Hepatocyte (in vitro differentiated cells): Measurements from ENCODE around the gene TRIM56. TPM values are rescaled to one million over a fixed set of nuclear protein-coding genes. Genes with fewer than 3 reads are reported as not detected.
A peak's percentile ranks its signal among the peaks of the same experiment; 100 is the strongest.
"Not testable (repeated sequence)": the region's sequence is repeated elsewhere in the genome, so short reads cannot be mapped to it uniquely, and the experiment has no call there.

ENCODE experiments used
- DNase-seq: peaks from one replicate; pipeline ENCODE4 v3.0.0-alpha.2; 2016; ENCODE audit warnings: low spot score
- H2AFZ ChIP-seq: fragments of 200-600 bp; sonication (generic); 2 replicates; pipeline ENCODE4 v1.6.0; 2016; ENCODE audit warnings: antibody characterized with exemption, mild to moderate bottlenecking
- H3K27ac ChIP-seq: fragments of 200-600 bp; sonication (generic); 2 replicates; pipeline ENCODE4 v1.5.1; 2016; ENCODE audit warnings: mild to moderate bottlenecking
- H3K27me3 ChIP-seq: fragments of 200-600 bp; sonication (generic); 2 replicates; pipeline ENCODE4 v1.6.1; 2016
- H3K36me3 ChIP-seq: fragments of 200-600 bp; sonication (generic); replicated peaks from 2 replicates; pipeline ENCODE4 v1.5.1; 2016; ENCODE audit warnings: low read depth; ENCODE audit not compliant: insufficient read depth
- H3K4me1 ChIP-seq: fragments of 200-600 bp; sonication (generic); 2 replicates; pipeline ENCODE4 v1.5.1; 2016; ENCODE audit warnings: mild to moderate bottlenecking, moderate library complexity; ENCODE audit not compliant: insufficient read depth
- H3K4me2 ChIP-seq: fragments of 200-600 bp; sonication (generic); 2 replicates; pipeline ENCODE4 v1.6.0; 2016
- H3K4me3 ChIP-seq: fragments of 200-600 bp; sonication (generic); 2 replicates; pipeline ENCODE4 v1.5.1; 2016; ENCODE audit warnings: mild to moderate bottlenecking
- H3K79me2 ChIP-seq: fragments of 200-600 bp; sonication (generic); 2 replicates; pipeline ENCODE4 v1.6.0; 2017; ENCODE audit warnings: mild to moderate bottlenecking
- H3K9me2 ChIP-seq: fragments of 200-600 bp; sonication (generic); replicated peaks from 2 replicates; pipeline ENCODE4 v1.6.0; 2017; ENCODE audit warnings: mild to moderate bottlenecking; ENCODE audit not compliant: insufficient read depth
- H3K9me3 ChIP-seq: fragments of 200-600 bp; sonication (generic); 2 replicates; pipeline ENCODE4 v1.5.1; 2016; ENCODE audit warnings: low read depth, mild to moderate bottlenecking
- H4K20me1 ChIP-seq: fragments of 200-600 bp; sonication (generic); 2 replicates; pipeline ENCODE4 v1.6.0; 2016; ENCODE audit warnings: mild to moderate bottlenecking; ENCODE audit not compliant: insufficient read depth, poor library complexity, severe bottlenecking
- EZH2 ChIP-seq: fragments of 200-600 bp; sonication (generic); IDR thresholded peaks from 2 replicates; pipeline ENCODE4 v1.6.1; 2016; ENCODE audit warnings: antibody characterized with exemption, mild to moderate bottlenecking, borderline replicate concordance
- EZH2phosphoT487 ChIP-seq: fragments of 200-600 bp; sonication (generic); IDR thresholded peaks from one replicate; pipeline ENCODE4 v1.6.1; 2018; ENCODE audit warnings: antibody characterized with exemption, mild to moderate bottlenecking, low read depth, moderate library complexity; ENCODE audit not compliant: unreplicated experiment, severe bottlenecking
- WGBS: methylation state at CpG from one replicate; pipeline ENCODE4 v1.1.6; 2016; ENCODE audit warnings: low lambda C conversion rate; ENCODE audit errors: missing lambda C conversion rate; 5-methylcytosine and 5-hydroxymethylcytosine counted together
- polyA plus RNA-seq: library from polyadenylated mRNA; unstranded; fragments of >200 nt; fragmentation: Nextera tagmentation; extraction: Ambion mirVana; gene quantifications from 2 replicates; pipeline ENCODE4 v1.2.1, GENCODE V29; 2016
- total RNA-seq: library from RNA; depleted of rRNA; stranded (reverse); fragments of >200 nt; gene quantifications from 2 replicates; pipeline ENCODE4 v1.2.3, GENCODE V29; 2014
- TF ChIP-seq, protein P1 (sequence below): fragments of 200-600 bp; sonication (generic); IDR thresholded peaks from 2 replicates; pipeline ENCODE4 v1.5.1; 2016; ENCODE audit warnings: antibody characterized with exemption, mild to moderate bottlenecking; ENCODE audit not compliant: poor library complexity

TRIM56 gene
- total and polyA plus RNA-seq, 2 experiments from 2014 or later, result 13.1 to 25.7 TPM

DNA sequence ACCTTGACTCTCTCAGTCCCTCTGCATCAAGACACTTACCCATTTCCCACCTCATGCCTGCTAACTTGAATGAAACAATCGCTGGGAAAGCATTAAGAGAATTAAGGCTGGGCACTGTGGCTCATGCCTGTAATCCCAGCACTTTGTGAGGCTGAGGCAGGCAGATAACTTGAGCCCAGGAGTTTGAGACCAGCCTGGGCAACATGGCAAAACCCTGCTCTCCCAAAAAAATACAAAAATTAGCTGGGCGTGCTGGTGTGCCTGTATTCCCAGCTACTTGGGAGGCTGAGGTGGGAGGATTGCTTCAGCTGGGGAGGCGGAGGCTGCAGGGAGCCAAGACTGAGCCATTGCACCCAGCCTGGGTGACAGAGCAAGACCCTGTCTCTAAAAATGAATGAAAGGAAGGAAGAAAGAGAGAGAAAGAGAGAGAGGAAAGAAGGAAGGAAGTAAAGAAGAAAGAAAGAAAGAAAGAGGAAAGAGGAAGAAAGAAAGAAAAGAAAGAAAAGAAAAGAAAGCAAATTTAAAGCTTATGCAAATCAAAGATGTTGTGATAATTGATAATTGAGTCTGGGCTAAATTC lies 42.3 kb downstream of the TRIM56 start:
- Histone ChIP-seq H3K27ac (peak overlapping the region; percentile 54), H3K9me3 (no peaks in the 10 kb centered on the region), H3K4me1 (peaks cover 26% of the 10 kb centered on the region), H3K9me2 (no peaks in the 10 kb centered on the region), H3K27me3 (no peaks in the 10 kb centered on the region), H3K4me2 (peak overlapping the region; percentile 73), H3K4me3 (no peak overlapping the region), H3K79me2 (no peaks in the 10 kb centered on the region), H2AFZ (no peak overlapping the region), H3K36me3 (no peaks in the 10 kb centered on the region), H4K20me1 (no peaks in the 10 kb centered on the region)
- TF ChIP-seq EZH2, result no peak
- TF ChIP-seq, protein P1, sequence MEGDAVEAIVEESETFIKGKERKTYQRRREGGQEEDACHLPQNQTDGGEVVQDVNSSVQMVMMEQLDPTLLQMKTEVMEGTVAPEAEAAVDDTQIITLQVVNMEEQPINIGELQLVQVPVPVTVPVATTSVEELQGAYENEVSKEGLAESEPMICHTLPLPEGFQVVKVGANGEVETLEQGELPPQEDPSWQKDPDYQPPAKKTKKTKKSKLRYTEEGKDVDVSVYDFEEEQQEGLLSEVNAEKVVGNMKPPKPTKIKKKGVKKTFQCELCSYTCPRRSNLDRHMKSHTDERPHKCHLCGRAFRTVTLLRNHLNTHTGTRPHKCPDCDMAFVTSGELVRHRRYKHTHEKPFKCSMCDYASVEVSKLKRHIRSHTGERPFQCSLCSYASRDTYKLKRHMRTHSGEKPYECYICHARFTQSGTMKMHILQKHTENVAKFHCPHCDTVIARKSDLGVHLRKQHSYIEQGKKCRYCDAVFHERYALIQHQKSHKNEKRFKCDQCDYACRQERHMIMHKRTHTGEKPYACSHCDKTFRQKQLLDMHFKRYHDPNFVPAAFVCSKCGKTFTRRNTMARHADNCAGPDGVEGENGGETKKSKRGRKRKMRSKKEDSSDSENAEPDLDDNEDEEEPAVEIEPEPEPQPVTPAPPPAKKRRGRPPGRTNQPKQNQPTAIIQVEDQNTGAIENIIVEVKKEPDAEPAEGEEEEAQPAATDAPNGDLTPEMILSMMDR, result no peak
- no peak for TF ChIP-seq EZH2phosphoT487
- no peak for DNase-seq
- 81% methylated on average over 3 of the region's 3 CpGs for WGBS

DNA sequence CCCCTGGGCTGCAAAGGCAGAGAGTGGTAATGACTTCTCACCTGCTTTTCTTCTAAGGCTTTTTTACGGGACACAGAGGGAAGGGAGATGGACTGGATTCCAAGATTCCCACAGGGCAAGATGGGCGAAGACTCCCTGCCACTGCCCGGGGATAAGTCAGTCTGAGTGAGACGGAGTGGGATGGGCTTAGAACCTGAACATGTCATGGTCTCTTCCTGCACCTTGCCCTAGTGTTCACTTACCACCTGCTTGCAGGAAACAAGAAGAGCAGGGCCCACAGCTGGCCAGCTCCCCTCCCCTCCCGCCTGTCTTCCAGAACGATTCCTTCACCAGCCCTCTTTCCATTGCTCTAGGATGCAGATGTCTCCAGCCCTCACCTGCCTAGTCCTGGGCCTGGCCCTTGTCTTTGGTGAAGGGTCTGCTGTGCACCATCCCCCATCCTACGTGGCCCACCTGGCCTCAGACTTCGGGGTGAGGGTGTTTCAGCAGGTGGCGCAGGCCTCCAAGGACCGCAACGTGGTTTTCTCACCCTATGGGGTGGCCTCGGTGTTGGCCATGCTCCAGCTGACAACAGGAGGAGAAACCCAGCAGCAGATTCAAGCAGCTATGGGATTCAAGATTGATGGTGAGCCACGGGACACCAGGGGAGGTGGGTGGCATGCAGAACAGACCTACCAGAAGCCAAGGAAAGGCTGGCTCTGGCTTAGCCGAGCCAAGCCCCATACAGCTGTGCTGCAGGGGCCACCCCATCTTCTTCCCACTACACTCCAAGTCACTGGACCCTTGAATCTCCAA lies 43.0 kb downstream of the TRIM56 start:
- 89% methylated on average over 14 of the region's 14 CpGs for WGBS
- H3K9me3 ChIP-seq, result no peaks in the 10 kb centered on the region
- DNase-seq, result no peak
- no peaks in the 10 kb centered on the region for H3K36me3 ChIP-seq
- no peaks in the 10 kb centered on the region for H3K79me2 ChIP-seq
- no peaks in the 10 kb centered on the region for H3K27me3 ChIP-seq
- no peak overlapping the region for H3K4me3 ChIP-seq
- H3K9me2 ChIP-seq, result no peaks in the 10 kb centered on the region
- TF ChIP-seq EZH2phosphoT487 (no peak), EZH2 (no peak)
- TF ChIP-seq, protein P1, result no peak
- peak overlapping the region; percentile 54 for H3K27ac ChIP-seq
- H3K4me1 ChIP-seq, result peaks cover 20% of the 10 kb centered on the region
- H2AFZ ChIP-seq, result no peak overlapping the region
- H4K20me1 ChIP-seq, result no peaks in the 10 kb centered on the region
- H3K4me2 ChIP-seq, result peak overlapping the region; percentile 73

GRCh38 chr7:101129603-101130117 lies 44.4 kb downstream of the TRIM56 start:
- WGBS, result 87% methylated on average over 3 of the region's 3 CpGs
- H3K4me2 ChIP-seq, result no peak overlapping the region

GRCh38 chr7:101132626-101133600 lies 47.6 kb downstream of the TRIM56 start:
- not testable (repeated sequence) for H2AFZ ChIP-seq, DNase-seq, H3K4me3 ChIP-seq, H3K4me2 ChIP-seq, H4K20me1 ChIP-seq, H3K27me3 ChIP-seq, H3K27ac ChIP-seq, H3K9me2 ChIP-seq, H3K4me1 ChIP-seq, H3K9me3 ChIP-seq, H3K79me2 ChIP-seq, H3K36me3 ChIP-seq
- 82% methylated on average over 18 of the region's 18 CpGs for WGBS

More at GRCh38 chr7:101129603-101130117, 44.4 kb downstream of the TRIM56 start:
- Histone ChIP-seq H3K27me3 (no peaks in the 10 kb centered on the region), H3K4me1 (peaks cover 20% of the 10 kb centered on the region), H3K9me3 (no peaks in the 10 kb centered on the region), H4K20me1 (no peaks in the 10 kb centered on the region), H3K9me2 (no peaks in the 10 kb centered on the region), H3K27ac (no peak overlapping the region), H2AFZ (no peak overlapping the region), H3K79me2 (no peaks in the 10 kb centered on the region), H3K36me3 (no peaks in the 10 kb centered on the region), H3K4me3 (no peak overlapping the region)
- no peak for DNase-seq
- no peak for TF ChIP-seq EZH2phosphoT487
- TF ChIP-seq, protein P1, result no peak
- TF ChIP-seq EZH2, result no peak
